GM21723 (cell line): Measurements from ENCODE around the gene OSBPL6.
"Not testable (repeated sequence)": the region's sequence is repeated elsewhere in the genome, so short reads cannot be mapped to it uniquely, and the experiment has no call there.

ENCODE experiments used
- ATAC-seq: cut with Tn5 transposase; IDR thresholded peaks from one replicate; pipeline ENCODE4 v1.9.1; 2021; ENCODE audit warnings: mild to moderate bottlenecking, moderate library complexity; ENCODE audit not compliant: unreplicated experiment

The OSBPL6 gene

GRCh38 chr2:178197791-178198190, 3.5 kb downstream of the OSBPL6 start:
- no peak for ATAC-seq

DNA sequence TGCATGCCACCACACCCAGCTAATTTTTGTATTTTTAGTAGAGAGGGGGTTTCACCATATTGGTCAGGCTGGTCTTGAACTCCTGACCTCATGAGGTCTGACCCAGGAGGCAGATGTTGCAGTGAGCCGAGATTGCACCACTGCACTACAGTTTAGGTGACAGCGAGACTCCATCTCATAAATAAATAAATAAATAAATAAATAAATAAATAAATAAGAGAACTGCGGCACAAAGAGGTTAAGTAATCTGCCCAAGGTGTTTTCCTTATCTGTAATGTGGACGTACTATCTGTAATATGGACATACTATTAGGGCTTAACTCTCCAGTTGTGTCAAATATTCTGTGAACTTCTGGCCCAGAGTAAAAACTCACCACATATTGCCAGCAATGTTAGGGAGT, 4.1 kb downstream of the OSBPL6 start:
- ATAC-seq, result not testable (repeated sequence)

DNA sequence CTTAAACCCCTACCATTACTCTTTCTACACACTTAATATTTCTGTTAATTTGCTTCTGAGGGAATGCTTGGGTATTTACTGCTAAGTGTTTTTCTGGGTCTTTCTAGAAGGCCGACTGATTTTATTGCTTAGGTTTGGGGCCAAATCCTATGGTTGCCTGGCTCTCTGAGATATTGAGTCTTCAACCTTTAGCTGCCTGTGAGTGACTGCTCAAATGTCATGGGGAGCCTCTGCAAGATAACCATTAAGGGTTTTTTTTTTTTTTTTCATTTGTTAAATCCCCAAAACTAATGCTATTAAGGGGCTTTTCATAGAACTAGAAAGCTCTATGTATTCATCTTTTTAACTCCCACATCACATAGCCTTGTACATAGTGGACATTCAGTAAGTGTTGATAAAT, 5.0 kb downstream of the OSBPL6 start:
- ATAC-seq, result no peak

- ATAC-seq, result no peak
Measured at GRCh38 chr2:178200331-178200730, 6.0 kb downstream of the OSBPL6 start.

GRCh38 chr2:178202927-178203326, 8.6 kb downstream of the OSBPL6 start:
- ATAC-seq, result no peak

- no peak for ATAC-seq
Measured at GRCh38 chr2:178204977-178205376, 10.7 kb downstream of the OSBPL6 start.

- no peak for ATAC-seq
Measured at GRCh38 chr2:178205853-178206521, 11.7 kb downstream of the OSBPL6 start.

DNA sequence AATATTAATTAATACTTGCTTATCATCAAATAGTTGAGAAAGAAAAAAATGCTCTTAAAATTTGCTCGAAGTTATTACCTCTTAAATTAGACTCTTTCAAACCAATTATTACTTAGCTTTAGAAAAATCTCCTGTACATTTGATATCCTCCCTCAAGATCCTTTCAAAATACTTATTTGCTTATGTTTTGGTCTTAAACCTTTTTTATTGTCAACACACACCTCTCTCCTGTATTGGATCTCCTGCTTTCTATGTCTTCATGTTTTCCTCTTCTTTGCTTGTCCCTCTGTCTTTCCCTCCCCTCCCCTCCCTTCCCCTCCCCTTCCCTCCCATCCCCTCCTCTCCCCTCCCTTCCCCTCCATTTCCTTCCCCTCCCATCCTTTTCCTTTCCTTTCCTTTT, 14.0 kb downstream of the OSBPL6 start:
- no peak for ATAC-seq

DNA sequence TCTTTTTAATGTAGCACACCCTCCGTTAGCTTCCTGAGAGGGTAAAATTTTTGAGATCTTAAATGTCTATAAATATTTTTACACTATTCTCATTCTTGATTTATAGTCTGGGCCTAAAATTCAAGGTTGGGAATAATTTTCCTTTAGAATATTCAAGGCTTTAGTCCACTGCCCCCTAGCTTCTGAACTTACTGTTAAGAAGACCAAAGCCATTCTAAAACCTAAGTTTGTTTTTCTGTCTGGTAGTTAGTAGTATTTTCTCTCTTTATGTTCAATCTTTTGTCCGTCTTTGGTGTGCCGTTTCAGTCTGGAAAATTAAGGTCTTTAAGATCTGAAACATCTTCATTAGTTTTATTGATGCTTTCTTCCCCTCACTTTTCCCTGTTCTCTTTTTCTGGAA, 14.5 kb downstream of the OSBPL6 start:
- no peak for ATAC-seq

DNA sequence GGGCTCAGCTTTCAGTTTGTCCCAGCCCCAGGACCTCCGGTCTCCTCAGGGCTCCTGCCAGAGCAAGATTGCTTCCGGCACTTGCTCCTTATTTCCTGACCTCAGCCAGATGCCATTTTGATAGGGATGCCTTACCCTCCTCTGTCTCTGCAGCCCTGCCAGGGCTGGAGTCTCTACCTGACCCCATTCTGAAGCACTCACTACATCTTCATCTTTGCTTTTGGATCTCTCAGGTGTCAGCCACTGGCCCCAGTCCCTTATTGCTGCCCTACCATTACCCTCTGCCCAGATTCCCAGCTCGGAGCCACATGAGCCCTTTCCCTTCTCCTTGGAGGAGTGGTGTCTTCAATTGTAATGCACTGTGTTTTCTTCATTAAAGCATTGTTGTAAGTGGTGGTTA, 17.1 kb downstream of the OSBPL6 start:
- ATAC-seq, result no peak

- no peak for ATAC-seq
Measured at GRCh38 chr2:178211943-178212342, 17.6 kb downstream of the OSBPL6 start.

- no peak for ATAC-seq
Measured at GRCh38 chr2:178213991-178214390, 19.7 kb downstream of the OSBPL6 start.

DNA sequence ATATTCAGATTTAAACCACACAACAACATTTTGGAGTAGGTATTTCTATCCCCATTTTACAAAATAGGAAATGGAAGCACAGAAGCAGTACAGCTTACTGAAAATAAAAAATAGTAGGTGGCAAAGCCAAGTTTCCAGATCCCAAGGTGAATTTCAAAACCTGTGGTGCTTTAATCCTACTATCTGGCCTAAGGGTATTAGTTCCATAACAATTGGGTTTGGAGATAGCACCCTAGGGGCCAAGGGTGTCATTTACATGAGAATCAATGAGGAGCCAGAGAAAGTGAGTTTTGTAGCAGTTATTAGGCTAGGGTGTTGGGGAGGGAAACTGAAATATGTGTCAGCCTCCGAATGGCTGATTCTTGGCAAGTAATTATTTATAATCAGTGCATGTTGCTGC, 24.9 kb downstream of the OSBPL6 start:
- ATAC-seq, result no peak

DNA sequence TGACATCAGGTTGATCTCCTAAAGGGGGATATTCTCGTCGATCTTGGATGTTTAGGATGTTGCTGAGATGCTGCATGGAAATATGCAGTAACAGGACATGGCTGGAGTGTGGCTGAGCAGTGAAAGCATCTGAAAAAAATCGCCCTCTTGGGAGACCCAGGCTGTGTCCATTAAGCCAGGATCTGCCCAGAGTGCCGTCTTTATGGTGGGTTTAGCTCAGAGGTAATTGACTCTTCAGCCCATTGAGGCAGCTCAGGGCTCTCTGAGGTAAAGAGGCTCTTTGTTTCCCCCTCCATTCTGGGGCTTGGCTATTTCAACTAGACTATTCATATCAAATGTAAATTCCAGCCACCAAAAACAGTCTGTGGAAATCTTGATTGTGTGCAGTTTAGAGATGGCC, 26.5 kb downstream of the OSBPL6 start:
- ATAC-seq, result no peak

GRCh38 chr2:178221556-178221955, 27.2 kb downstream of the OSBPL6 start:
- no peak for ATAC-seq

- ATAC-seq, result no peak
Measured at GRCh38 chr2:178223806-178224205, 29.5 kb downstream of the OSBPL6 start.

DNA sequence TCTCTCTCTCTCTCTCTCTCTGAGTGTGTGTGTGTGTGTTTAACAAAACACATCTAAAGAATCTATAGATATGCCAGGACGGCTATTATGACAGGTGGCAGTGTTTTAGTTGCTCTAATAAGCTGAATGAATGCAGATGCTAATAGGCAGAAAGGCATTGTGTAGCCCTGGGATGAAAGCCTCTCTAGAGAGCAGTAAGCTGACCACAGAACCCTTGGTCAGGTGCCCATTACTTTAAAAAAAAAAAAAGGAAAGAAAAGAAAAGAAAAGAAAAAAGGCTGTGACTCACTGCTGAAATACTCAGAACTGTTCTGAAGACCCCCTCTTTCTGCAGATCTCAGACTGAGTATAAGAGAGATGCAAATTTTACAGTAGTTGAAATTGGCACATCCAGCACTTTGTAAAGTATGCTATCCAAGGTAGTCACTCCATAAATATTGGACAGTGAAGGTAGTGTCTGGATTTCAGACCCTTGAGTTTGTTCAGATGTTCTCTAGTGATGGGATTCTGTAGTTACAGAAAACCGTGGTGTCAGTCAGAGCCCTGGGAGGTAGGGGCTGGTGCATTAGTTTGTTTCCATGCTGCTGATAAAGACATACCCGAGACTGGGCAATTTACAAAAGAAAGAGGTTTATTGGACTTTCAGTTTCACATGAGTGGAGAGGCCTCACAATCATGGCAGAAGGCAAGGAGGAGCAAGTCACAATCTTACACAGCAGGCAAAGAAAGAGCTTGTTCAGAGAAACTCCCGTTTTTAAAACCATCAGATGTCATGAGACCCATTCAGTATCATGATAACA, 30.9 kb downstream of the OSBPL6 start:
- no peak for ATAC-seq

DNA sequence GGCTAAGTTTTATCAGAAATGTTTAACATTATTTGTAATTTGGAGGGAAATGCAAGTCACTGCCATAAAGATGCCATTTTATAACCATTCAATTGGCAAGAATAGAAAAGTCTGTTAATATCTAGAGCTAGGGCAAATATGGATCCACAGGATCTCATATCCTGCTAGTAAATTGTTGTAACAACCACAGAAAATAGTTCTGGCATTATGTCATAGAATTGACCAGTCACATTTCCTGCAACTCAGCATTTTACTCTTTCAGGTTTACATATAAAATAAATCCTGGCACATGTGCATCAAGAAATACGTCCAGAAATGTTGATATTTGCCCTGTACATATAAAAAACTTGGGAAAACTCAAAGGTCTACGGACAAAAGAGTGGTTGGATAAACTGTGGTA, 32.9 kb downstream of the OSBPL6 start:
- no peak for ATAC-seq

- no peak for ATAC-seq
Measured at GRCh38 chr2:178229927-178230326, 35.6 kb downstream of the OSBPL6 start.

DNA sequence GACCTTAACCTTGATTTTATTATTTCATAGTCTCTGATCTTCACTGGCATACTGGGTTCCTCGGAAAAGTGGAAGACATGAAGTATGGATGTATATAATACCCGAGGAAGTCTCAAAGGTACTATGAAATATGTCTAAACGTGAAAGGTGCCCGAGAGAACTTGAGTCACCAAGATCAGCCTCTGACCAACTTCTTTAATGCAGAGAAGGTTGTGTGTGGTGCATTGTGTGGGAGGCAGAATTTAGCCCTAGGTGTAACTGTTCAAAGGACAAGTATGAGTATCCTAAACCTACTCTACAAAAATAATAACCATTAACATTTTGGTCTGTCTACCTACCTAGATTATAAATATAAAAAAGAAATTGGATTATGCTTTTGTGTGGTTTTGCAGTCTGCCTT, 36.1 kb downstream of the OSBPL6 start:
- ATAC-seq, result no peak

DNA sequence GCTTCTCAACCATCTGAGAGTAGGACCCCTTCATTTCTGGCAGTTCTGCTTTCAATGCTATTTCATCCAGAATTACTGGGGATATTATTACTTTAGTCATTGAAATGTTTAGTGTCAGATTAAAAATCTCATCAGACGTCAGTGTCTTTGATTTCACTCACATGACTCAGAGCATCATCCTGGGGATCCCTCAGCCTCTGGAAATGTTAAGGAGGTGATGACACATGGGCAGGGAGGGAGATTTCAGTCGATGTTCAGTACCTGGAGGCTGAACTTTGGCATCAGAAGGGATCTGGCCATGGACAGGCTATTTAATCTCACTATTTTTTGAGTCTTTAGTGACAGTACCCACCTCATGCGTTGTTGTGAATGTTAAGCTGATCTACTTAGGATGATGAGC, 39.1 kb downstream of the OSBPL6 start:
- no peak for ATAC-seq

DNA sequence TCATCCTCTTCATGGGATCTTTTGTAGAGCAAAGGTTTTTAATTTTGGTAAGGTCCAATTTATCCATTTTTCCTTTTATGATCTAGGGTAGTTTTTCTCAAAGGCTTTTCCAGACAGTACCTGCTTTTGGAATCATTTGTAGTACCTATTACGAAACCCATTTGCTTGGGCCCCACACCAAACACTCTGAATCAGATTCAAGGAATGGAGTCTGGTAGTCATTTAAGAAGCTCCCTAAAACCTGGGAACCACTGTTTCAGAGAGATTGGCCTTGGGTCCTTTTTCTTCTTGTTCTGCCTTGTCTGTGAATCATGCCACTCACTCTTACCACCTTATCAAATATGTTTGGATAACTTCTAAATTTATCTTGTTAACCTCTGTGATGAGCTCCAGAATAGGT, 40.3 kb downstream of the OSBPL6 start:
- no peak for ATAC-seq
